NCI-H2171 treated with DMSO at 0.1 percent for 48 hours (cell line): ENCODE results near the gene PPM1K.
"Not testable (repeated sequence)": the region's sequence is repeated elsewhere in the genome, so short reads cannot be mapped to it uniquely, and the experiment has no call there.

Experiments used
- DNase-seq: peaks from one replicate; lab custom pipeline; 2025; lab: John Stamatoyannopoulos, UW

PPM1K gene

DNA sequence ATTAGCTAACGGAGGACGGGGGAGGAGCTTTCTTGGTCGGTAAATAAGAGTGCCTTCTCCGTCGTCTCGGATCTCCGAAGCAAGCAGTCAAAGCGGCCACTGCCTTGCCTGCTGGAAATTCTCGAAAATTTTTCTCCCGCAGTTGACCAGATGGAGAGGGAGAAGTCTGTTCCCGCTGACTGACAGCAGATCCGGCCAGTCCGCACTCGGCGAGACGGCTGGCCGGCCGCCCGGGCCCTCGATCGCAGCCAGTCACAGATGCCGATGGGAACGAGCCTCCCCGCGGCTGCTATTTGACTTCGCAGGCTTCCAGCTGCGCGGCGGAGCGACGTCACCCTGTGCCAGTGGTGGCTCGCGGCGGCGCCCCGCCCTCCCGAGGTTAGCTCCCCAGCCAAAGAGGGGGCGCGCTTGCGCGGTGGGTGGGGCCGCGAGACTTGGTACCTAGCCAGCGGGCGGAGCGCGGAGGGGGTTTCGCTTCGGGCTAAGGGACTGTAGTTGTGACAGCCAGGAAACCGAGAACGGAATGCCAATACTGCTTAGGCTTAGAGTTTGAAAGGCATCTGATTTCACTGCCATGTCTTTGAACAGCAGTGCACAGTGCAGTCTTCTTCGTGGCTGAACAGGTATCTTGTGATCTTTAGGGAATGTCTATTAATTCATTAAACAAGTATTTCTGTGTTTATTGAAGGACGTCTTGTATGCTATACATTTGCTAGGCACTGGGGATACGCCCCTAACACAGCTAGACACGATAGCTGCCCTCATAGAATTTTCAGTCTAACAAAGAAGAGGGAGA lies at the start of gene PPM1K:
PPM1K (minus strand) TSS at position 123 of the 796 bp plus-strand sequence. CDS start 5,978 bp downstream, outside the sequence.
- peak; percentile 85 for DNase-seq

DNA sequence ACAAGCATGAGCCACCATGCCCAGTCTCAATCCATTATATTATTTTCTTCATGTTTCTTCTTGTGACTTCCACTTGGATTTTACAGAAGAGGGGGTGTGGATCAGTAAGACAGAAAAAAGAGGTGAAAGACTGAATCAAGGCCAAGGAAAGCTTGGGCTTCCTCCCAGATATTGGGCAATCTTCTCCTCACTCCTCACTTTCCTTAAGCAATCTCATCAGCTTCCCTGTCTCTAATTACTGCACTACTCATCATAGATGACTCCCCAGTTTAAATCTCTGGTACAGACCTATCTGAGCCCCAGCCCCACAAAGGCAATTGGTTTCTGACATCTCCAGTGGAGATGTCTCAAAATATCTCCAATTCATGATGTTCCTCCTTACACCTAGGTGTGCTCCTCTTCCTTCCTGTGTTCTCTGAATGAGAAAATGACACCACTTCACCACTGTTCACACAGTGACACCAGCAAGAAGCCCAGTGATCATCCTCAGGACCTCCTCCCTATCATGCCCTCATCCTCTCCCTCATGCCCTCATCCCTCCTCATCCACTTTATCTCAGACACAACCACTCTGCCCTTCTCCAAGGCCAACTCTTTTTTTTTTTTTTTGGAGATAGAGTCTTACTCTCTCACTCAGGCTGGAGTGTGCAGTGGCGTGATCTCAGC lies 49.5 kb upstream of the PPM1K start:
- DNase-seq: no peak

DNA sequence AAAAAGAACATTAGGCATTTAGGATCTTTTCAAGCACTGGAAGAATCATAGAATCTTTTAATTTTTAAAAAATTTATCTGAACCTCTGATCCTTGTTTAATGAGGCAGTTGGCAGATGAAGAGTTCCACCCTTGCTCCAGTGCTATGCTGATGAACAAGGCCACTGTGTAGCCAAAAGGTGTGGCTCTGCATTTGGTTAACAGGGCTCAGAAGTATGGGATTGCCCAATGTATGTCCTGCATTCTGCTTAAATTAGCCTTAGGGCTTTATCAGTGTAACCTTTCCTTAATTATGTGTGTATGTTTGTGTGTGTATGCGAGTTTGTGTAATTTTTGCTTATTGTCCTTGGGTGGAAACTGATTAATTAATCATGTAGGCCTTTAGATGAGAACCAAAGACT lies 43.3 kb upstream of the PPM1K start:
- no peak for DNase-seq

DNA sequence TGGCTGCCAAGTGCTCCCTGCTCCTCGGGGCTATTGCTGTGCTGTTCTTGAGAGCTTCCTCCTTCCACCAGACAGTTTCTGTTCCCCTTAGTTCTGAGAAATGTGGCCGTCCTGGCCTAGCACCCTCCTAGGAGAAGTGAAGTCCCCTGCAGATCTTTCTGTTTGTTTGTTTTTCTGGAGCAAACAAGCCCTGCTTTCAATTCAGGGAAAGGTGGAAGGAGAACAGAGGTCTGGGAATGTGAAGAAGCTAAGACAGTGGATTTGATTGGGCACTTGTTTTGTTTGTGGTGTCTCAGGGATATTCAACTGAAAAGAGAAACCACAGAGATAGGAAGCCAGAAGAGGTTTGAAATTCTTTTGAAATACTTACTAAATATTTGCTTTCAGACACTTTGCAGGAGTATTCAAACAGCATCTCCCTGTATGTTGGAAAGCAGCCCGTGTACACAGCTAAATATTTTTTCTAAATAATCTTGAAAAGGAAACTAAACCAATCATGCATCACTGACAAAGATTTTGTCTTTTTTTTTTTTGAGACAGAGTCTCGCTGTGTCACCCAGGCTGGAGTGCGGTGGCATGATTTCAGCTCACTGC lies 36.5 kb upstream of the PPM1K start:
- no peak for DNase-seq

DNA sequence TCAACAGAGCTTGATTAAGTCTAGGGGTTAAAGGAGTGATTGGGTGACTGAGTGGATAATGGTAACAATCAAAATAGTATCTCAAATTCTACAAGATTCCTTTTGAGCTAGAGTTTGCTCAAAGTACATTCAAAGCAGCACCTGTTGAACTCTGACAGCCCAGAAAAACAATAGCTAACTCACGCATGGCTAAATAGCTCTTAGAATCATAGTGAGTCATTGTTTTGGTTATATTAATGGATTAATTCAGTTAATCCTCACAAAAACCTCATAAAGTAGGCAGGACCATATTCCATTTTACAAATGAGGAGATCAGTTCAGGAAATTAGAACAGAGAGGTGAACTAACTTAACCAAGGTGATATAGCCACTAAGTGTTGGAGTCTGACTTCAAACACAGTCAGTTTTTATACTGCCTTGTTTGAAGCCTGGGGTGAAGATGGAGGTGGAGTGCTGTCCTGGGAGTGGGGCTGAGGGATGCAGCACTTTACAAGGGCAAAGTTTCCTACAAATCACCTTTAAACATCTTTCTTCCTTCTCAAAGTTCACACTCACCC lies 35.9 kb upstream of the PPM1K start:
- DNase-seq: no peak

DNA sequence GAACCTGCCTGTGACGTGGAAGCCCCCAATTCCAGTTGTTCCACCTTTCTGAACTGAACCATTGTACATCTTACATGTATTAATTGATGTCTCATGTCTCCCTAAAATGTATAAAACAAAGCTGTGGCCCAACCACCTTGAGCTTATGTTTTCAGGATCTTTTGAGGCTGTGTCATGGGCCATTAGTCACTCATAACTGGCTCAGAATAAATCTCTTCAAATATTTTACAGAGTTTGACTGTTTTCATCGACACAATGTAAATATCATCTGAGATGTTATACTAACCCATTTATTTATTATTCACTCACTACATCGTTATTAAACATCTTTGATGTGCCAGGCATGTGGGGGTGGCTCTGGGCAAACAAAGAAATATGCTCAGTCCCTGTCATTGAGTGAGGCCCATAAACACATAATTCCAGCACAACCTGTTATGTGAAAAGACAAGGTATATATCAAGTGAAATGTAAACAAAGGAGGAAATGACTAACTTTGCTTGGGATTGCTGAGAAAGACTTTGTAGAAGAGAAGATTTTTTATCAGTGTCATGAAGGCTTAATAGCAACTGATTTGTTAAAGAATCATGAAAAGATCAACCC lies 34.5 kb upstream of the PPM1K start:
- DNase-seq: no peak

DNA sequence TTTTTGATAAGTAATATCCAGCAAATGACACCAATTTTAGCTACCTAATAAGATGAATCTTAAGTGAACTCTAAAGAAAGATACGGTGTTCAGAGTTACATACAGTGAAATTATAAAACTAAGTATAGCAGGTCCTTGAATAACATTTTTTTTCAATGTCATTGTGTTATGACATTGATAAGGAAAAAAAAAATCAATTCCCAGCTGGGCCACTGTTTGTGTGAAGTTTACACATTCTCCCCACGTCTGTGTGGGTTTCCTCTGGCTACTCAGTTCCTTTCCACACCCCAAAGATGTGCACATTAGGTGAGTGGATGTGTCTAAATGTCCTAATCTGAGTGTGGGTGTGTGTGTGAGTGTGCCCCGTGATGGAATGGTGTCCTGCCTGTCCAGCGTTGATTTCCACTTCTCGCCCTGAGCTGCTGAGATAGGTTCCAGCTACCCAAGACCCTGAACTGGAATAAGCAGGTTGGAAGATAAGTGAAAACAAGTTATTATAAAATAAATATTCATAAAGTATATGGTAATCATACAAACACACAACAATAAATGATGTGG lies 31.2 kb upstream of the PPM1K start:
- DNase-seq: no peak

DNA sequence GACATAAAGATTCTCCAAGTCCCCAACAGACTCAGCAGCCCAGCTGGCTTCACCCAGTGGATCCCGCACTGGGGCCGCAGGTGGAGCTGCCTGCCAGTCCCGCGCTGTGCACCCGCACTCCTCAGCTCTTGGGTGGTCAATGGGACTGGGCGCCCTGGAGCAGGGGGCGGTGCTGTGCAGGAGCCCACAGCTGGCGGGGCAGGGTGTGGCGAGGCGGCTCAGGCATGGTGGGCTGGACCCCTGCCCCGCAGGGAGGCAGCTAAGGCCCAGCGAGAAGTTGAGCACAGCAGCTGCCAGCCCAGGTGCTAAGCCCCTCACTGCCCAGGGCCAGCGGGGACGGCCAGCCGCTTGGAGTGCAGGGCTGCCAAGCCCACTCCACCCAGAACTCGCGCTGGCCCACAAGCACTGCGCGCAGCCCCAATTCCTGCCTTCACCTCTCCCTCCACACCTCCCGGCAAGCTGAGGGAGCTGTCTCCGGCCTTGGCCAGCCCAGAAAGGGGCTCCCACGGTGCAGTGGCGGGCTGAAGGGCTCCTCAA lies 28.8 kb upstream of the PPM1K start:
- DNase-seq: not testable (repeated sequence)

DNA sequence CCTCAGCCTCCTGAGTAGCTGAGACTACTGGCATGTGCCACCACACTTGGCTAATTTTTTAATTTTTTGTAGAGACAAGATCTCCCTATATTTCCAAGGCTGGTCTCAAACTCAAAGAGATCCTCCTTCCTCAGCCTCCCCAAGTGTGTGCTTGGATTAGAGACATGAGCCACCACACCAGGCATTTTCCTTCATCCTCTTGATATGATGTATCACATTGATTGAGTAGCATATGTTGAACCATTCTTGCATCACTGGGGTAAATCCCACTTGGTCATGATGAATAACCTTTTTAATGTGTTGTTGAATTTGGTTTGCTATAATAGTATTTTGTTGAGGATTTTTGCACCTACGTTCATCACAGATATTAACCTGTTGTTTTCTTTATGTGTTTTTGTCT lies 24.2 kb upstream of the PPM1K start:
- DNase-seq: no peak

DNA sequence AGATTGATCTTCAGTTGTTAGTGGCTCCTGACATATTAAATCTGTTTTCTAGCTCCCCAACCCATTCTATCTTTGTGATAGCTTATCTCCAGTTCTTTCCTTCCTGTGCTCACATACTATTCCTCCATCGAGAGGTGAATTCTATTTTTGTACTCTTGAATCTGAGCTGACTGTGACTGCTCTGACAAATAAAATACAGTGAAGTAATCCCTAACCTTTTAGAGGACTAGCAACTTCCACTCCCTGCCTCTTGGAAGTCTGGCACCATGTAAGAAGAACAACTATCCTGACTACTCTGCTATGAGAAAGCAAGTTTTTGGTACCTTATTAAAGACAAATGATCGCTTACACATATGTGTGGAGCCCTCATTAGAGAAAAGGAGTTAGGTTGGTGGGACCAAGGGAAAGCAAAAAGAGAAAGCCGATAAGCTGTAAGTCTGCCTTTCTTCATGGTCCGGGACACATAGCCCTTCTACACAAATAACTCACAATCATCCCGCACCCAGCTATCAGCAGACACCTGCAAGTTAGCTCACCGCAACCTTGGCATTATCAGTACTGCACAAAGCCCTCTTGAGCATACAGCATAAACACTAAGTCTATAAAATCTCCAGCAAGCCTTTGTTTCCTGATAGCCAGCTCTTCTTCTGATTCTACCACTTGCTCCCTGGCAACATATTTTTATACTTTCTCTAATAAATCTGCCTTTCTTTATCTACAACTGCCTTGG lies 13.5 kb upstream of the PPM1K start:
- no peak for DNase-seq

DNA sequence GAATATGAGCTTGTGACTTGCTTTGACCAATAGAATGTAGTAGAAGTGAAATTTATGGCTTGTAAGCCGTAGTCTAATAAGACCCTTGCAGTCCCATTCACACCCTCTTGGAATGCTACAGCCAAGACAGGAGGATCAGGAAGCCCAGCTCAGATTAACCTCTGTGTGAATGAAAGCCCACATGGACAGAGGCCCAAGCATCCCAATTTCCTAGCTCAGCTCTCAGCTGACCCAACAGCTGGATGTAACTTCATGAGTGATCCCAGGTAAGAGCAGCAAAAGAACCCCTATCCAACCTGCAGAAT lies 12.8 kb upstream of the PPM1K start:
- DNase-seq: no peak

DNA sequence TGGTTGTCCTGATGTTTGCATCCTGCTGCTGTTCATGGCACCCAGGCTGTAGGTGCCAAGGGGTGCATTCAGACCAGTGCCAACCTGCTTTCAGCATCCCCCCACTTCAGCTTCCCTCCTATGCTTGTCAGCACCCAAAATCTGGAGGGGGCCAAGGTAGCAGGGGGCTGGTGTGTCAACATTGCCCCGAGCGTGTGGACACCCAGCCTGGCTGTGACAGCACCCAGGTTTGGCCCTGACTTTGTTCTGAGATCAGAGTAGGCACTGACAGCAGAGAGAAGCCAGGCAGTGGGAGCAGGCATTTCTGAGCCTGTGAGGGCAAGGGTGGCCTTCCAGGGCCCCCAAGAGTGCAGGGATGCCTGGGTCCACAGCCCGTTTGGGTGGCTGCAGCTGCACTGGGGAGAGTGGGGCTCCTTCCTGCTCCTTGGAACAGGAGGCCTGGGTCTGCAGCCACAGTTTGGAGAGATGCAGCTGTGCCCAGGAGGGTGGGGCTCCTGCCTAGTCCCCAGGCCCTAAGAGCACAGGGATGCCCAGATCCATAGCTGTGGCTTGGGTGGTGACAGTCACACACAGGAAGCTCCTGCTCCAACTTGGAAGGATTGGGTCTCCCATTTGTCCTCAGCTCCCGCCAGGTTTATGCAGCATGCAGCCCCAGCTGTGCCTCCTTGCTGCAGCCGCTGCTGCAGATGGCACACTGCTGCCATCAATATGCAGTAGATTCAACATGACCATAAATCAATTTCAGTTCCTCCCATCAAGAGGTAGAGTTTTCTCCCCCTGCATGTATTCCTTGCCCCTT lies 12.3 kb upstream of the PPM1K start:
- DNase-seq: no peak

DNA sequence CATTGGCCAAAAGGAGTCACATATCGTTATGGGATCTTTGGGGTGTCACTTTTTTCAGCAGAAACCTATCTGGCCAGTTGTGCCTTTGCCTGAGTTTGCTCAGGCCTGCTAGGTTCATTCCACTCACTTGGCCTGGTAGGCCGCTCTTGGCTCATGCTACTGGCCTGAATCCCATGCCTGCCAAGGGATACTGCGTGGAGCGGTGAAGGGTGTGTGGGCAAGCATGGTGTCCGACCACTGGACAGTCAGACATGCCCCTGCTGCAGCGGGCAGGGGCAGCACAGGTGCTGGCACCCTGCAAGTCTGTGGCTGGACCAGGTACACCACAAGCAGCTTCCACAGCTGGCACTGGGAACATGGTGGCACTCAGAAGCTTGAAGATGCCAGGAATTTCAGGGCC lies 11.3 kb upstream of the PPM1K start:
- DNase-seq: no peak

DNA sequence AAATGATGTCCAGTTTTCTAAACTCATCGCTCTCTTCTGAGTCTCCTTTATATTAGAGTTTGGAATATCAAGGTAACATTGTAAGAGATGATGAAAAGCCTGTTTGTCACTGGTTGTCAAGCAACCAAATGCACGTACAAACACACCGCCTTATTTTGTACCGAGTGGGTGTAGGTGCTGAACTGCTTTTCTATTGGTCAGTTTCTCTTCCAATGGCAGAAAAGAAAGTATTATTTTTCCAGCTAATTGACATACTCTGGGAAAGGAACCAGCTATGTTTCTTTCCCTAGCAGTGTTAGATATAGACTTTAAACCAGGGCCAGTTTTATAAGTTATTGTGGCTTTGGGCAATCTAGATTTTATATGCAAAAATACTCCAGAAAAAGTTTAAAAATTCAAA lies 6.6 kb upstream of the PPM1K start:
- DNase-seq: no peak

DNA sequence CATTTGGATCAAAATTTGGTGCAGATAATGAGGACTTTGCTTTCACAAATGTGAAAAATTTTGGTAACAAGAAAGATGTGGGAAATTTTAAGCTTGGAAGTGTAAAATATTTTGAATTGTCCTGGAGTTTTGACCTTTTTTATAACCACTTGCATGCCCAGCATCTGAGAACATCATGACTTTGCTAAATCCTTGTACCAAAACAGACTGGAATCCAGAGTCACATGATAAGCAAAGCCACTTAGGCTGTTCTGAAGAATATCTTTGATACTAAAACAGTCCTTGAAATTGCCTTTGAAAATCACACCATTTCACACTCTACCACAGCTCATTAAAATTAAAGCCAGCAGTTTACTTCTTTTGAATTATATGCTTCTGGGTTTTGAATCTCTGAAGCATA lies 2.5 kb upstream of the PPM1K start:
- DNase-seq: no peak

DNA sequence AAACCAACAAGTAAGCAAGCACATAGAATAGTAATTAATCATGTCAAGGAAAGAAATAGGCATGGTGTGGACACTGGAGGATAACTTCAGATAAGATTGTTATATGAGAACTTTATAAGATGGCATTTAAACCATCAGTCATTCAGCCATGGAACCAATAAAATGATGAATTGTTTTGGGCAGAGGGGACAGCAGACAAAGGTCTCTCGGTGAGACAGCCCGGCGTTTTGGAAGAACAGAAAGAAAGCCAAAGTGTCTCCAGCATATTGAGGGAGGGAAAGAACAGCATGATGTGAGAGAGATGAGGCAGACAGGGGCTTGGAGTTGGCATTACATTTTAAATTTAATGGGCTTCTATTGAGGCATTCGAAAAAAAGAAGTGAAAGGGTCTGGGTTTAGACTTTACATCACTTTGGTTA lies 883 bp upstream of the PPM1K start:
- DNase-seq: no peak

DNA sequence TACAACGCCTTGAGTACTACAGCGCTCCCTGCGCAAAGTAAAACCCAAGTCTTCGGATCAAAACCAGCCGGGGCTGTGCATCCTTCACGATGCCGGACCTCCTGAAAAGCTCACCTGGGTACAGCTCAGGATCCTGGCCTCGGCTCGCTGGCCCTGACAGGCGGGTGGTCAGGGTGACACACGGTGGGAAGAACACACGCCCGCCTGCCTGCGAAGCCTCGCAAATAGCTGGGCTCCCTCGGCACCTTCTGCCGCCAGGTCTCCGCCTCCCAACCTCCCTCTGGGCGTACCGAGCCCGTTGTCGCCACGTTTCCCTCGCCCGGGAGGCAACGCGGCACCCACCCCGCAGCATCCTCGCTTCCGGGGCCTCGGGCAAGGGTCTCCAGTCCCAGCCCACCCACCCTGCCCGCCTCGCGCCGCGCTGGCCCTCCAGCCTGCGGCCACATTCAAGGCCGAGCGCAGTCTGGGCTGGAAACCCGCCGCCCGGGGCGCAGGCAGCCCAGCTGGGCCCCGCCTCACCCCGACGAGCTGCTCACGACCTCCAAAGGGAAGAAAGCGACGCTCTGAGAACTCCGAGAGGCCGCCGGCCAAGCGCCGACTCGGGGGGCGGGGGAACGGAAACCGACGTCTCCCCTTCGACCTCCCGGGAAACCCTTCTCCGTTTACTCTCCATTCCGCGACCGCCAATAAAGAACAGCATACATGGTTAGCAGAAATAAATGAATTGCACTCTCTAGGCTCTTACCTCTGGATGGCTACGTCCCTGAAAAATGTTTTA lies 511 bp downstream of the PPM1K start:
- peak; percentile 33 for DNase-seq

DNA sequence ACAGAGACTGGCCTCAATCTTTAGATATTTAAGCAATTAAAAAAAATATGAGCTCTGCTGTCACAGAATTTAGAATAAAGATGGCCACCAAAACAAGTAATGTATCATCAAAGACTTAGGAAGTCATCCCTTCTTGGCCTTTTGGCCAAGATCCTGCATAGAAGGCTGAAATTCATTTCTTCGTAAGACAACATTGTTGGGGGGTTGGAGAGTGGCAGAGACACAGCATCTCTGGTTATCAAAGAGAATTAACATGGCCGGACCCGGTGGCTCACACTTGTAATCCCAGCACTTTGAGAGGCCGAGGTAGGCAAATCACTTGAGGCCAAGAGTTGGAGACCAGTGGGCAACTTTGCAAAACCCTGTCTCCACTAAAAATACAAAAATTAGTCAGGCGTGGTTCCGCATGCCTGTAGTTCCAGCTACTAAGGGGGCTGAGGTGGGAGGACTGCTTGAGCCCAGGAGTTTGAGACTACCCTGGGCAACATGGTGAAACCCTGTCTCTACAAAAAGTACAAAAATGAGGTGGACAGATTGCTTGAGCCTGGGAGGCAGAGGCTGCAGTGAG lies 4.0 kb downstream of the PPM1K start:
- DNase-seq: no peak

DNA sequence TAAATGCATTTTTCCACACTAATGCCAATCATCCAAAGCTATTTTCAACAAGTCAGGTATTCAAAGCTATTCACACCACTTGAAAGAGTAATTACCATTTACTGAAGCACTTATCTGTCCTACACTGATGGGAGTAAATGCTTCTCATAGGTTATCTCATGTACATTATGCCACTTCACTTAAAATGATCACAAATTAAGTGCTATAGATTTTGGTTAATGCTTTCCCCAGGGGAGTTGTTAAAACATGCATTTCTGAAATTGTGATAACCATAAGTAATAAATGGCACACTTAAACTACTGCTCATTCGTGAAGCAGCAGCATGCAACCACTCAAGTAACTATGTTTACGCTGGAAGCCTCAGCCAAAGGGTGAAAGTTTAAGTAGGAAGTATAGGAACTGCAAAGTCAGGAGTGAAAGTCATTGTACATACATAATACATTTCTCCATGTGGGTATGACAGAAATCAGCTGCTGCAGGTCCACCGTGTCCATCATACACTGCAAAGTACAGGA lies 6.6 kb downstream of the PPM1K start:
- no peak for DNase-seq
